GM12892 (cell line): ENCODE data around the gene DUS1L.

Experiments used
- DNase-seq: peaks from one replicate; pipeline ENCODE4 v3.0.0; 2011; ENCODE audit not compliant: insufficient read length
- FAIRE-seq: peaks from 2 replicates; lab custom pipeline; 2011; peaks lifted over from hg19 to GRCh38; lab: Jason Lieb, UNC
- POLR2A ChIP-seq: IDR thresholded peaks from 2 replicates; pipeline ENCODE4 v1.6.1; 2011; ENCODE audit warnings: low read depth, low read length, control low read depth
- POLR2AphosphoS5 ChIP-seq: IDR thresholded peaks from 2 replicates; pipeline ENCODE4 v1.6.1; 2011; ENCODE audit warnings: low read depth, low read length, control low read depth
- TAF1 ChIP-seq: IDR thresholded peaks from 2 replicates; pipeline ENCODE4 v1.6.1; 2011; ENCODE audit warnings: low read depth, mild to moderate bottlenecking, control low read depth, low read length, borderline replicate concordance

DUS1L gene

DNA sequence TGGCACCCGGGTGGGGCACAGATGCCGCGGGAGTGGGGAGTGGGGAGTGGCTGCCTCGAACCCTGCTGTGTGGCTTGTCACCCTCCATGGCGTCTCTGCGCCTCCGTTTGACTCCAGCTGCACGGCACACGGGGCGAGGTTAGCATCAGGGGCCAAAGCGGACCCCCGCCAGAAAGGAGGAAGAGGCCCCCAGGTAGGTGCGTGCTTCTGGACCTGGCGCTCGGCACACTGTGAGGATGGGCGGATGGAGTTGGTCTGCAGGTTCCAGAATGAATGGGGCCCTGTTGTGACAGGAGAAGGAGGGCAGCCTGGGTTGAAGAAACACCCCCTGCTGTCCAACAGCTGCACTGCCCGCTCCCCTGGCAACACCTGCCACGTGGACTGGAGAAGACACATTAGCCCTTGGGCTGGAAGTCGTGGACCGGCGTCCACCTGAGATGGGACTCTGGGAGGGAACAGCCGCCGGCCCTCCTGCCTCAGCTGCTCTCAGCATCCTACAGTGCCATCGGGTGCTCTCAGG lies 41.8 kb upstream of the DUS1L start:
- FAIRE-seq = no peak
- TF ChIP-seq POLR2A (no peak), POLR2AphosphoS5 (no peak), TAF1 (no peak)
- no peak for DNase-seq

DNA sequence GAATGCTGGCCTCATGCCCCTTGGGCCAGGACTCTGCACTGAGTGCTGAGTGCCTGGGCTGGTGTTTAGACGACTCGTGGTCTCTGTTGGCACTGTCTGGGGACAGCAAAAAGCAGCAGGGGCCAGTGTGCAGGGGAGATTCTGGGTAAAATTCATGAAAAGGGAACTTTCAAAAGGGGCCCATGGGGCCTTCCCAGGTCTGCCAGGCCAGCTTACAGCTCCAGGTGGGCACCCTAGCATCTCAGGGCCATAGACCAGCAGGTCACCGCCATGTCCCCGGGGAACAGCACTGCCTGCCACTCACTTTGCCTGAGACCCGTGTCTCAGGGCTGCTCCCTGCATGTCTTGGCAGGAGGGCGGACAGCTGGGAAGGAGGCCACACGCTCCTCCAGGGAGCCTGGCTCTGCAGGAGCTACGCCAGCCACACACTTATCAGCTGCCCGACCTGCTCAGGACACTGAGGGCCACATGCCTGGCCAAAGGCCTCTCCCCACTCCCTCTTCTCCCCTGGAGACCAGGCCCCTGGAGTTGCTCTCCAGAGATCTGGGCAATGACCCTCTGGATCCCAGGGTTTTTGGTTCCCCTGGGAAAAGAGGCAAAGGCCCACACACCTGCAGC lies 41.2 kb upstream of the DUS1L start:
- TF ChIP-seq TAF1 (no peak), POLR2AphosphoS5 (no peak), POLR2A (no peak)
- FAIRE-seq (peak; percentile 21), DNase-seq (no peak)

DNA sequence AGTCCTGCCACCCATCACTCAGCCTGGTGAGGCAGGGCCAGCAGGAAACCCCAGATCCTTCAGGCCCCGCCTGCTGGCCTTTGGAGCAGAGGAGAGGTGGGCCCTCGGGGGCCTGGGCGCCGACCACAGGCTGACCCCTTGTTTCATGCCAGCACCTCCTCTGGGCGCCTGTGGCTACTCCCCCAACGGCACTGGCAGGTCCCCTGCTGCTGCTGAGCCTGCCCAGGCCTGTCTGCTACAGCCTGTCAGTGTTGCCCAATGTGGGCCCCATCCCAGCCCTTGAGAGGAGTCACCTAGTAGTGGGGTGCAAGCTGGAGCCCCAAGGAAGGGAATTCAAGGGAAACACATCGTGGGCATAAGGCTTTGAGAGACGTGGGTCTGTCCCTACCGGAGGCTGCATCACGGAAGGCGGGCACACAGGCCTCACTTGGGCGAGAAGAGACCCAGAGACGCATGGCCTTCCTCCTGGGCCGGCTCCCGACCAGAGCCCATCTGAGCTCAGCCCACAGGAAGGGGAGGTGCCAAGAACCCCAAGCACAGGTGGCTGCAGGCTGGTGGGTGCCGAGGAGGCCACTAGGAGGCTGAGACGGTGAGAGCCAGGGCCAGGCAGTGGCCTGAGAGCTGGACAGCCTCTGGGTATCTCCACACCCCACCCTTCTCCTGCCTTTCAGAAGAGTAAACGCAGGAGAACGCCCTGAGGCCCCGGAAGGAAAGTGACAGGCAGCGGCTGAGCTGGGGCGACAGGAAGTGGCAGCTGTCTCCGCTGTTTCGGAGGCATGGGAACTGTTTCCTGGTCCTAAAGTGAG lies 40.5 kb upstream of the DUS1L start:
- DNase-seq (peak; percentile 96), FAIRE-seq (peak; percentile 99)
- TF ChIP-seq POLR2AphosphoS5 (peak; percentile 81), POLR2A (peak; percentile 91), TAF1 (peak; percentile 59; the same call in 1 of the 2 replicates)

DNA sequence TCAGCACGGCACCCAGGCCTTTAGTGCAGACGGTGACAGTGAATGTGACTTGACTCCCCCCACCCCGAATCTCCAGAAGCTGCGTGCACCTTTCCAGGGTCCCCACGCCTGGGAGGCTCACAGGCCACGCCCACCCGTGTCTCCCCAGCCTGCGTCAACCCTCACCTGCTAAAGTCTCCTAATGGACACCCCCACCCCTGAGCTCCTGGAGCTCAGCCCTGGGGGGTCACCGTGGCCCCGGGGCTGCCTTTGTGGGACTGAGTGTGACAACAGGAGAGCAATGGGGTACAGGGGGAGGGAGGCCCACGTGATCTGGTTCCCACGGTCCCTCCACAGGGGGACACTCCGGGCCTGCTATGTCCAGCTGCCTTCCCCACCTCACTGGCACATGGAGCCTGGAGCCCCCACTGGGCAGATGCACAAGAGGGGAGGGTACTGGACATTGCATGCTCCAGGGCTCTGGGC lies 39.8 kb upstream of the DUS1L start:
- TF ChIP-seq POLR2A (no peak), POLR2AphosphoS5 (no peak), TAF1 (no peak)
- no peak for DNase-seq
- FAIRE-seq = no peak

DNA sequence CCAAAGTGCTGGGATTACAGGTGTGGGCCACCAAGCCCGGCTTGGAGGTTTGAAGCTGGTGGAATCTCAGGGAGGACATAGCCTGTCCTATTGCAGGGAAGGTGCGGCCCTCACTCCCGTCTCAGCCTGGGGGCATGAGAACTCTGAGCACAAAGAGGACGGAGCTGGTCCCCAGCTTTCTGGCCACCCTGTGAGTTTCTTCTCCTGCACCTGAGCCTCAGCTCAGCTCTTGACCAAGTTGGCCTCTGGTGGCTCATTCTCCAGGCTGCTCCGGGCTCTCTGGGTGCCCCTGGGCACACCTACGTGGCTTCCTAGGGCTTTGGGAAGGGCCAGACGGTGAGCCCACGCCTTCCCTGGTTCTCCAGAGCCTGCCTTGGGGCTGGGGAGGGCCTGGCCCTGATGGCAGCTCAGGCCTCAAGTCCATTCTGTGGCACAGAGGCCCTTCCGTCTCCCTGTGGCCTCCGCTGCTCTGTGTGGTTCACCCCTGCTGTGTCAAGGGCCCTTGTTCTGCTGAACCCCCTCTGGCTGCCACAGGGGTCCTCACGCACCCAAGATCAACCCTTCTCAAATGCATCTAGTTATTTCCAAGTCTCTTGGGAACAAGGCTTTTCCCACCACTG lies 39.3 kb upstream of the DUS1L start:
- DNase-seq (no peak), FAIRE-seq (no peak)
- TF ChIP-seq TAF1 (no peak), POLR2A (no peak), POLR2AphosphoS5 (no peak)

DNA sequence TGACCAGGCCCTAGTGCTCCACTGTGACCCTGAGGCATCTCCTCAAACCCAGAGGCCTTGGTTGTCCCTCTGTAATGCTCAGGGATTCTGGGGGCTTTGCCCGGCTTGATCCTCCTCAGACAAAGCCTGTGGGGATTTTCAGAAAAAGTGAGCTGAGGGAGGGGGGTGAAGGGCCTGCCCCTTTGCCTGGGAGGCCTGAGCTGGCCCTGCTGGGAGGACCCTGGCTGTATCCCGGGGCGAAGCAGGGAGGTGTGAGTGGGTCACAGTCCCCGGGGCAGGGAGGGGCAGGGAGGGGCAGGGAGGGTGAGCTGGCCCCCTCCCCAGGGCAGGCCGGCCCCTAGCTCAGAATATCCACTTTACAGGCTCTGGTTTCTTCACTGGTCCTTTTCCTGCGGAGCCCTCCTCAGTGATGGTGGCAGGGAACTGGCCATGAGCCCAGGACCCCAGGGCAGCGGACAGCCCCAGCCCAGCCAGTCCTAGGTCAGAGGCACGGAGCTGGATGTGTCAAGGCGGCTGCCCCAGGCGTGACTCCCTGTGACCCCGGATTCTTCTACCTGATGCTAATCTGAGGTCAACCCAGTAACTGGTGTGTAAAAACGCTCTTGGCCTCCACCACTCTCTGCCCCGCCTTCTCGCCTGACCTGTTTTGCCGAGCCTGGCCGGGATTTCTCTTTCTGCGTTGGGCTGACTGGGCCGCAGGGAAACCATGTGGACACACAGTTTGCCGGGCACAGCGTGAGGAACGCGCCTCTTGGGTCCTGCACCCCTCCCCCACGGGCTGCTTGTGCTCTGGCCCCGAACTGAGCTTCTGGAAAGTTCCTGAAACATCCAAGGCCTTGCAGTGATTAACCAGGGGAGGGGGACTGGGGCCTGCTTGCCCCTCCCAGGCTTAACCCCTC lies 38.2 kb upstream of the DUS1L start:
- DNase-seq = no peak
- FAIRE-seq = no peak
- TF ChIP-seq POLR2AphosphoS5 (no peak), POLR2A (no peak), TAF1 (no peak)

DNA sequence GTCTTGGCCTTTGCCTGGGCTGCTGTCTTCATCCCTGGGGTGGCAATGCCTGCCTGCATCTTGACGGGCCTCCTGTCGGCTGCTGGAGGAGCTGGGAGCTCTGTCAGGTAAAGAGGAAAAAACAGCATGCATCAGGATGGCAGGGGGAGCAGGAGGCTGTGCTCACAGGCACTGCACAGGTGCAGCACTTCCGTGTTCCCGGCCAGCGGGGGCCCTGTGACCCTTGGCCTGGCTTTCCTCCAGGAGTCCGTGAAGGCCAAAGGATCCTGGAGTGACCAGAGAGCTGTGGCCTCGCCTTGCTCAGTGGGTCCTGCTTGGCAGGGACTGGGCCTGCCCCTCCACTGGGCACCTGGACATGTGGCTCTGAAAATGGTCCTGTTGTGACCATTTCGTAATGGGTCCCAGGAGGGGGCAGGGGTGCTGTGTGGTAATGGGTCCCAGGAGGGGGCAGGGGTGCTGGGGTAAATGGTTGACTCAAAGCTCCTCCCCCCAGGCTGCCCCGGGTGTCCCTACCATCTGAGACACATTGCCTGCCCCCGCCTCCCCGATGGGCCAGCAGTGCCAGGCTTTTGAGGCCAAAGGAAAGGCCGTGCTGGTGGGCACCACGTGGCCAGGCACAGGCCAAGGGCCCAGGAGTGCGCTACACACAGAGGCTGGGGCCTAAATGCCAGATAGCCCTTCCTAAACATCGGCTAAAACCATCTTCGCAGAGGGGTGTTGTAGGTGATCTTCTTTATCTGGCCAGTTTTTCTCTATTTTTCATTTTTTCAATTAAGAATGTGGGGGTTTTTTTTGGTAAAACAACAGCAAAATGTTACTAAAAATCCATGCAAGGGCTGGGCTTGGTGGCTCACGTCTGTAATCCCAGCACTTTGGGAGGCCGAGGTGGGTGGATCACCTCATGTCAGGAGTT lies 36.4 kb upstream of the DUS1L start:
- no peak for TF ChIP-seq POLR2A
- TF ChIP-seq TAF1 = no peak
- TF ChIP-seq POLR2AphosphoS5 = no peak
- FAIRE-seq = no peak
- DNase-seq = no peak

DNA sequence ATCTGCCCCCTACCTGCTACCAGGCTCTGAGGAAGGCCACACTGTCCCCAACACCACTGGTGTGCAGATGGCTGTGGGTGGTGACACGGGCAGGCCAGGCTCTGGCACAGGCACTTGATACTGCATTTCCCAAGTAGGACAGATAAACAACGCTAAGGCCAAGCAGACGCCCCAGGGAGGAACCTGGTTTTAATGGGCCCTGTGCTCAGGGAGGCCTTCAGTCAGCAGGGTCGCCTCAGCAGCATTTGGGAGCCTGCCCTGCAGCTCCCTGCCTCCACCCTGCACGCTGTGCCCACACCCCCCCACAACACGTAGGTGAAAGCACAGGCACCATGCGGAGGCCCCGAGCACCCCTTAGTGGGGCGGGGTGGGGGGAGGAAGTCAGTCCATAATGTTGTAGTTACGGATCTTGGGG lies 35.7 kb upstream of the DUS1L start:
- no peak for TF ChIP-seq POLR2A
- TF ChIP-seq POLR2AphosphoS5 = no peak
- no peak for TF ChIP-seq TAF1
- FAIRE-seq (no peak), DNase-seq (no peak)

DNA sequence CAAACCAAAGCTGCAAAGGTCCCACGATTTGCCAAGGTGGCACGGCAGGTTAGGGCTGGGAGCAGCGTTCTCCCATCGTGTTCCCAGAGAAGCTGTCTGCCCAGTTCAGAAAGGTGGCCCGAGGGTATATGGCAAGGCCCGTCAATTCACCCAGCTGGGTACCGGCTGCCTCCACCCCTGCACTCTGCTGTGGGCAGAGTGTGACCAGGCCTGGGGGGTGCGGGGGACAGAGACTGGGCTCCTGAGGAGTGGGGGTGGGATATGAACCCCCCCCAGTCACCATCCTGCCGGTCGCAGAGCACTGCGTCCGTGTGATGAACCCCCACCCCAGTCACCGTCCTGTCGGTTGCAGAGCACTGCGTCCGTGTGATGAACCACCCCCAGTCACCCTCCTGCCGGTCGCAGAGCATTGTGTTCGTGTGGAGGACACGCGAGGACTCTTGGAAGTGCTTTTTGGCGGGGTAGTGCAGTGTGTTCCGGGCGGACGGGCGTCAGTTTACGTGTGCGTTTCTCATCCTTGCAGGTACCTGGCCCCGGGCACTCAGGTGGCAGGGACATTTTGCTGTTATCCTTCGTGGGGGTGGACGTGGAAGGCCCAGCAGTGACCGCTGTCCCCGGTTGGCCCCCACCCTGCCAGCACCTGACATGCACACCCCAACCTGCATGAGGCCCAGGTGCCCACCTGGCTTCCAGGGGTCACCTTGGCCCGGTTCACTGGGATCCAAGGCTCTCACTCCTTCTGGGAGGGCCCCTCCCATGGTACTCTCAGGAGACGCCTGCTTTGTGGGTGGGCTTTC lies 35.1 kb upstream of the DUS1L start:
- FAIRE-seq (no peak), DNase-seq (no peak)
- TF ChIP-seq TAF1 (no peak), POLR2AphosphoS5 (no peak; the same call in 1 of the 2 replicates), POLR2A (no peak; the same call in 1 of the 2 replicates)
